ENCODE data around the gene VEGFA. TPM values are rescaled to one million over a fixed set of nuclear protein-coding genes. Genes with fewer than 3 reads are reported as not detected.

Gene VEGFA
- total RNA-seq, 4 donors from 2014 or later: 510 to 1,437 (median 630) TPM

GRCh38 chr6:43791745-43792422, 21.9 kb downstream of the VEGFA start:
- TF ChIP-seq CTCF (IDR thresholded peaks at IDR 0.05) (no peak), POLR2A (IDR thresholded peaks at IDR 0.05) (no peak)

GRCh38 chr6:43793154-43793874, 23.3 kb downstream of the VEGFA start:
- WGBS, 2 donors: 86 to 93% methylated on average over 3 to 5 of the region's 5 CpGs

More at GRCh38 chr6:43791745-43792422, 21.9 kb downstream of the VEGFA start:
- intact Hi-C loops (cut with DNase I): no loop called here
- Histone ChIP-seq H3K27ac (no peak overlapping the region), H3K4me3 (replicated peaks in 1 of 3) (no peak overlapping the region), H3K9me3 (no peaks in the 10 kb centered on the region), H3K4me1 (no peaks in the 10 kb centered on the region), H3K27me3 (no peaks in the 10 kb centered on the region), H3K36me3 (no peaks in the 10 kb centered on the region)
- DNase-seq: no peak
- WGBS, 2 donors: 77 to 84% methylated on average over 11 of the region's 11 CpGs

GRCh38 chr6:43793875-43794242, 23.8 kb downstream of the VEGFA start:
- no peaks in the 10 kb centered on the region for H3K27me3 ChIP-seq
- H3K4me1 ChIP-seq: peaks cover 3 to 8% of the 10 kb centered on the region in 2 donors
- 86 to 93% methylated on average over 5 to 9 of the region's 9 CpGs for WGBS, 2 donors
- no peak overlapping the region for H3K4me3 ChIP-seq (replicated peaks in 1 of 3)
- H3K27ac ChIP-seq: no peak overlapping the region
- intact Hi-C loops (cut with DNase I): no loop called here
- H3K9me3 ChIP-seq: no peaks in the 10 kb centered on the region
- TF ChIP-seq CTCF (IDR thresholded peaks at IDR 0.05) (no peak), POLR2A (IDR thresholded peaks at IDR 0.05) (no peak)
- no peak for DNase-seq
- no peaks in the 10 kb centered on the region for H3K36me3 ChIP-seq

More at GRCh38 chr6:43793154-43793874, 23.3 kb downstream of the VEGFA start:
- intact Hi-C loops (cut with DNase I): no loop called here
- TF ChIP-seq POLR2A (IDR thresholded peaks at IDR 0.05) (no peak), CTCF (IDR thresholded peaks at IDR 0.05) (no peak)
- Histone ChIP-seq H3K9me3 (no peaks in the 10 kb centered on the region), H3K4me3 (replicated peaks in 1 of 3) (no peak overlapping the region), H3K36me3 (no peaks in the 10 kb centered on the region), H3K4me1 (peaks cover 0 to 3% of the 10 kb centered on the region in 2 donors), H3K27me3 (no peaks in the 10 kb centered on the region), H3K27ac (no peak overlapping the region)
- no peak for DNase-seq

- H3K27me3 ChIP-seq: no peaks in the 10 kb centered on the region
- intact Hi-C loops (cut with DNase I): no loop called here
- 77 to 87% methylated on average over 8 of the region's 8 CpGs for WGBS, 2 donors
- TF ChIP-seq CTCF (IDR thresholded peaks at IDR 0.05) (no peak), POLR2A (IDR thresholded peaks at IDR 0.05) (no peak)
- H3K27ac ChIP-seq: no peak overlapping the region
- no peaks in the 10 kb centered on the region for H3K36me3 ChIP-seq
- DNase-seq: no peak
- peaks cover 3 to 17% of the 10 kb centered on the region in 2 donors for H3K4me1 ChIP-seq
- H3K9me3 ChIP-seq: no peaks in the 10 kb centered on the region
- H3K4me3 ChIP-seq (replicated peaks in 1 of 3): no peak overlapping the region
Measured at GRCh38 chr6:43795421-43795820, 25.4 kb downstream of the VEGFA start.

- Histone ChIP-seq H3K36me3 (no peaks in the 10 kb centered on the region), H3K4me3 (replicated peaks in 1 of 3) (no peak overlapping the region), H3K9me3 (no peaks in the 10 kb centered on the region), H3K27me3 (no peaks in the 10 kb centered on the region), H3K4me1 (peaks cover 3 to 17% of the 10 kb centered on the region in 2 donors), H3K27ac (no peak overlapping the region)
- intact Hi-C loops (cut with DNase I): no loop called here
- 81% methylated on average over 5 of the region's 5 CpGs for WGBS, 2 donors
- no peak for DNase-seq
- TF ChIP-seq CTCF (IDR thresholded peaks at IDR 0.05): no peak
- no peak for TF ChIP-seq POLR2A (IDR thresholded peaks at IDR 0.05)
Measured at GRCh38 chr6:43796168-43796567, 26.2 kb downstream of the VEGFA start.
